ENCODE measurements around the gene LMTK2. TPM values are rescaled to one million over a fixed set of nuclear protein-coding genes. Genes with fewer than 3 reads are reported as not detected.

LMTK2 gene
- total and polyA plus RNA-seq, 2 donors (not counting 1 experiment from before 2014, with no cell fraction given), result 4.9 to 13.1 TPM

GRCh38 chr7:98213888-98214810, 107.5 kb downstream of the LMTK2 start:
- DNase-seq, result no peak
- H3K4me3 ChIP-seq (ENCODE audit: control extremely low read depth in 1 of 5, extremely low read depth in 1 of 5, insufficient read depth in 1 of 5, low read depth in 2 of 5, low read length in 4 of 5), result no peak overlapping the region
- peaks cover 0 to 25% (median 8%) of the 10 kb centered on the region in 4 experiments for H3K27me3 ChIP-seq (replicated peaks in 1 of 4; ENCODE audit: control extremely low read depth in 1 of 4, control insufficient read depth in 3 of 4, insufficient read depth in 4 of 4, low read length in 3 of 4)
- H3K4me2 ChIP-seq (replicated peaks; ENCODE audit: low read depth, low read length, poor library complexity, severe bottlenecking), result no peak overlapping the region
- WGBS (ENCODE audit: insufficient coverage), result 92% methylated on average over 25 of the region's 25 CpGs
- H2AFZ ChIP-seq (ENCODE audit: insufficient read depth, low read depth, low read length, poor library complexity, severe bottlenecking), result no peak overlapping the region
- no peak overlapping the region for H3K9ac ChIP-seq (ENCODE audit: low read length)
- no peaks in the 10 kb centered on the region for H3K79me2 ChIP-seq (ENCODE audit: control insufficient read depth, insufficient read depth, low read length)
- H3K4me1 ChIP-seq (ENCODE audit: control insufficient read depth in 2 of 2, insufficient read depth in 2 of 2, low read length in 2 of 2), result peaks cover 25% of the 10 kb centered on the region in 2 donors
- intact Hi-C loops (cut with micrococcal nuclease), result no loop called here
- H3K4me1 Mint-ChIP-seq, result peaks cover 24% of the 10 kb centered on the region
- peaks cover 10% of the 10 kb centered on the region for H3K27me3 Mint-ChIP-seq
- no peak for ATAC-seq (ENCODE audit: low read depth)
- no peak overlapping the region for H3K27ac Mint-ChIP-seq
- no peak overlapping the region for H3K27ac ChIP-seq (ENCODE audit: low read length in 2 of 2)
- CTCF ChIA-PET, result interaction anchor here (0.5 to 1.7 kb wide), 3 partner anchors 45 to 195 kb away, joined by 3 to 4 read pairs (median 4); no protein-coding TSS in a partner anchor
- POLR2A ChIA-PET, result no interaction called here
- H4K20me1 ChIP-seq (ENCODE audit: control insufficient read depth, insufficient read depth, low read length, poor library complexity, severe bottlenecking), result peaks cover 38% of the 10 kb centered on the region
- TF ChIP-seq CTCF (IDR thresholded peaks at IDR 0.05) (no peak), EZH2 (IDR thresholded peaks at IDR 0.05; ENCODE audit: borderline replicate concordance, insufficient read depth, low read depth, low read length, poor library complexity, severe bottlenecking) (no peak)
- peaks cover 0 to 16% of the 10 kb centered on the region in 2 experiments for H3K36me3 ChIP-seq (replicated peaks in 1 of 2; ENCODE audit: control extremely low read depth in 1 of 2, control insufficient read depth in 1 of 2, extremely low read depth in 1 of 2, insufficient read depth in 2 of 2, low read length in 1 of 2)
- no peaks in the 10 kb centered on the region for H3K9me3 Mint-ChIP-seq (ENCODE audit: insufficient read depth)
- no peak overlapping the region for H3K4me3 Mint-ChIP-seq
- peaks cover 0 to 12% (median 0%) of the 10 kb centered on the region in 3 donors for H3K9me3 ChIP-seq (ENCODE audit: control extremely low read depth in 1 of 3, control insufficient read depth in 2 of 3, insufficient read depth in 1 of 3, low read length in 2 of 3)

Measured in B cell (primary cell).